Stimulated activated effector memory CD8-positive, alpha-beta T cell treated with anti-CD3 and anti-CD28 coated beads, Interleukin-12 subunit alpha, Interleukin-12 subunit beta, amount 100 ng/mL, for 72 hours (primary cell): Measurements from ENCODE around the gene PANK1.
A peak's percentile ranks its signal among the peaks of the same experiment; 100 is the strongest.
"Not testable (repeated sequence)": the region's sequence is repeated elsewhere in the genome, so short reads cannot be mapped to it uniquely, and the experiment has no call there.

Experiments
- ATAC-seq: fragments of 150-1000 bp; cut with Tn5 transposase; 2 replicates; pipeline ENCODE4 v1.10.0; 2021
- DNase-seq, 2 donors: peaks; one replicate each; pipeline ENCODE4 v3.0.0; 2021 to 2022; ENCODE audit warnings: low spot score in 2 of 2
- H3K27ac Mint-ChIP-seq: one replicate; pipeline ENCODE4 v1.8.0; 2022; ENCODE audit warnings: mild to moderate bottlenecking, mixed read lengths
- H3K36me3 Mint-ChIP-seq: one replicate; pipeline ENCODE4 v1.8.0; 2022; ENCODE audit warnings: mild to moderate bottlenecking, mixed read lengths
- H3K4me1 Mint-ChIP-seq: one replicate; pipeline ENCODE4 v1.8.0; 2022; ENCODE audit warnings: mixed read lengths
- H3K4me3 Mint-ChIP-seq: one replicate; pipeline ENCODE4 v1.8.0; 2022; ENCODE audit warnings: mild to moderate bottlenecking, mixed read lengths
- H3K9me3 Mint-ChIP-seq: one replicate; pipeline ENCODE4 v1.8.0; 2022; ENCODE audit warnings: mixed read lengths

The PANK1 gene

GRCh38 chr10:89643431-89643811, 1.6 kb downstream of the PANK1 start:
- DNase-seq (no peak), ATAC-seq (no peak)
- Mint-ChIP-seq H3K9me3 (no peaks in the 10 kb centered on the region), H3K4me3 (no peak overlapping the region), H3K27ac (no peak overlapping the region), H3K36me3 (no peaks in the 10 kb centered on the region), H3K4me1 (peaks cover 8% of the 10 kb centered on the region)

- H3K4me3 Mint-ChIP-seq: no peak overlapping the region
- H3K4me1 Mint-ChIP-seq: peaks cover 8% of the 10 kb centered on the region
Measured at GRCh38 chr10:89642193-89642592, 2.8 kb downstream of the PANK1 start.

GRCh38 chr10:89640241-89640640, 4.8 kb downstream of the PANK1 start:
- Mint-ChIP-seq H3K27ac (no peak overlapping the region), H3K9me3 (no peaks in the 10 kb centered on the region), H3K4me3 (no peak overlapping the region), H3K4me1 (peaks cover 4% of the 10 kb centered on the region), H3K36me3 (no peaks in the 10 kb centered on the region)
- ATAC-seq: no peak
- DNase-seq: no peak

More at GRCh38 chr10:89642193-89642592, 2.8 kb downstream of the PANK1 start:
- Mint-ChIP-seq H3K9me3 (no peaks in the 10 kb centered on the region), H3K36me3 (no peaks in the 10 kb centered on the region), H3K27ac (no peak overlapping the region)
- no peak for ATAC-seq
- DNase-seq: no peak

- H3K9me3 Mint-ChIP-seq: no peaks in the 10 kb centered on the region
- H3K27ac Mint-ChIP-seq: no peak overlapping the region
- ATAC-seq (no peak), DNase-seq (no peak)
- no peaks in the 10 kb centered on the region for H3K4me1 Mint-ChIP-seq
- H3K36me3 Mint-ChIP-seq: no peaks in the 10 kb centered on the region
- no peak overlapping the region for H3K4me3 Mint-ChIP-seq
Measured at GRCh38 chr10:89639326-89639725, 5.7 kb downstream of the PANK1 start.

- H3K27ac Mint-ChIP-seq: no peak overlapping the region
- ATAC-seq (no peak), DNase-seq (no peak)
- H3K4me1 Mint-ChIP-seq: no peaks in the 10 kb centered on the region
- no peaks in the 10 kb centered on the region for H3K9me3 Mint-ChIP-seq
- no peaks in the 10 kb centered on the region for H3K36me3 Mint-ChIP-seq
- no peak overlapping the region for H3K4me3 Mint-ChIP-seq
Measured at GRCh38 chr10:89637113-89637512, 7.9 kb downstream of the PANK1 start.

GRCh38 chr10:89634637-89635036, 10.4 kb downstream of the PANK1 start:
- no peak overlapping the region for H3K27ac Mint-ChIP-seq
- no peaks in the 10 kb centered on the region for H3K9me3 Mint-ChIP-seq
- H3K4me3 Mint-ChIP-seq: no peak overlapping the region
- DNase-seq (no peak), ATAC-seq (no peak)
- no peaks in the 10 kb centered on the region for H3K36me3 Mint-ChIP-seq
- H3K4me1 Mint-ChIP-seq: no peaks in the 10 kb centered on the region

- Mint-ChIP-seq H3K4me3 (no peak overlapping the region), H3K4me1 (no peaks in the 10 kb centered on the region), H3K36me3 (no peaks in the 10 kb centered on the region), H3K27ac (no peak overlapping the region), H3K9me3 (no peaks in the 10 kb centered on the region)
- DNase-seq (no peak), ATAC-seq (peak; percentile 55)
Measured at GRCh38 chr10:89633484-89633883, 11.6 kb downstream of the PANK1 start.

- ATAC-seq: no peak
- Mint-ChIP-seq H3K9me3 (no peaks in the 10 kb centered on the region), H3K4me3 (no peak overlapping the region), H3K36me3 (no peaks in the 10 kb centered on the region), H3K27ac (no peak overlapping the region), H3K4me1 (no peaks in the 10 kb centered on the region)
- DNase-seq: no peak
Measured at GRCh38 chr10:89632824-89633223, 12.2 kb downstream of the PANK1 start.

- ATAC-seq (no peak), DNase-seq (no peak)
- Mint-ChIP-seq H3K36me3 (no peaks in the 10 kb centered on the region), H3K9me3 (no peaks in the 10 kb centered on the region), H3K4me3 (no peak overlapping the region), H3K27ac (no peak overlapping the region), H3K4me1 (no peaks in the 10 kb centered on the region)
Measured at GRCh38 chr10:89627830-89628229, 17.2 kb downstream of the PANK1 start.

- peaks cover 4% of the 10 kb centered on the region for H3K9me3 Mint-ChIP-seq
- no peaks in the 10 kb centered on the region for H3K4me1 Mint-ChIP-seq
- DNase-seq (no peak), ATAC-seq (no peak)
- H3K36me3 Mint-ChIP-seq: no peaks in the 10 kb centered on the region
- H3K27ac Mint-ChIP-seq: no peak overlapping the region
- H3K4me3 Mint-ChIP-seq: no peak overlapping the region
Measured at GRCh38 chr10:89625041-89625765, 19.8 kb downstream of the PANK1 start.

GRCh38 chr10:89624020-89624419, 21.0 kb downstream of the PANK1 start:
- Mint-ChIP-seq H3K4me3 (no peak overlapping the region), H3K27ac (no peak overlapping the region), H3K4me1 (no peaks in the 10 kb centered on the region), H3K36me3 (no peaks in the 10 kb centered on the region), H3K9me3 (peaks cover 6% of the 10 kb centered on the region)
- DNase-seq: no peak
- no peak for ATAC-seq

- no peak for DNase-seq
- no peaks in the 10 kb centered on the region for H3K36me3 Mint-ChIP-seq
- H3K9me3 Mint-ChIP-seq: peaks cover 6% of the 10 kb centered on the region
- no peak overlapping the region for H3K4me3 Mint-ChIP-seq
- no peak for ATAC-seq
- H3K27ac Mint-ChIP-seq: no peak overlapping the region
- no peaks in the 10 kb centered on the region for H3K4me1 Mint-ChIP-seq
Measured at GRCh38 chr10:89622151-89622550, 22.9 kb downstream of the PANK1 start.

GRCh38 chr10:89621438-89621837, 23.6 kb downstream of the PANK1 start:
- Mint-ChIP-seq H3K9me3 (peaks cover 6% of the 10 kb centered on the region), H3K36me3 (no peaks in the 10 kb centered on the region), H3K27ac (no peak overlapping the region), H3K4me3 (no peak overlapping the region), H3K4me1 (no peaks in the 10 kb centered on the region)
- DNase-seq: no peak
- no peak for ATAC-seq

GRCh38 chr10:89620296-89620695, 24.7 kb downstream of the PANK1 start:
- not testable (repeated sequence) for DNase-seq, H3K4me1 Mint-ChIP-seq, H3K36me3 Mint-ChIP-seq, H3K27ac Mint-ChIP-seq, H3K9me3 Mint-ChIP-seq, ATAC-seq, H3K4me3 Mint-ChIP-seq

GRCh38 chr10:89615824-89616223, 29.2 kb downstream of the PANK1 start:
- no peak for DNase-seq
- no peak overlapping the region for H3K27ac Mint-ChIP-seq

GRCh38 chr10:89615112-89615511, 29.9 kb downstream of the PANK1 start:
- no peak overlapping the region for H3K27ac Mint-ChIP-seq
- H3K4me3 Mint-ChIP-seq: no peak overlapping the region
- no peaks in the 10 kb centered on the region for H3K36me3 Mint-ChIP-seq
- peaks cover 12% of the 10 kb centered on the region for H3K4me1 Mint-ChIP-seq
- no peak for ATAC-seq
- H3K9me3 Mint-ChIP-seq: peaks cover 2% of the 10 kb centered on the region
- DNase-seq: no peak

More at GRCh38 chr10:89615824-89616223, 29.2 kb downstream of the PANK1 start:
- no peak for ATAC-seq
- H3K4me3 Mint-ChIP-seq: no peak overlapping the region
- H3K4me1 Mint-ChIP-seq: peaks cover 12% of the 10 kb centered on the region
- peaks cover 6% of the 10 kb centered on the region for H3K9me3 Mint-ChIP-seq
- H3K36me3 Mint-ChIP-seq: no peaks in the 10 kb centered on the region

- Mint-ChIP-seq H3K36me3 (no peaks in the 10 kb centered on the region), H3K9me3 (no peaks in the 10 kb centered on the region), H3K4me3 (no peak overlapping the region)
Measured at GRCh38 chr10:89613582-89613981, 31.5 kb downstream of the PANK1 start.

More at GRCh38 chr10:89613582-89613981, 31.5 kb downstream of the PANK1 start:
- Mint-ChIP-seq H3K27ac (no peak overlapping the region), H3K4me1 (peaks cover 12% of the 10 kb centered on the region)
- ATAC-seq (no peak), DNase-seq (no peak)
